ENCODE measurements around the gene SPATA18. TPM values are rescaled to one million over a fixed set of nuclear protein-coding genes. Genes with fewer than 3 reads are reported as not detected.

Gene SPATA18
- total RNA-seq, 1 donor from 2014 or later = 15.2 TPM

DNA sequence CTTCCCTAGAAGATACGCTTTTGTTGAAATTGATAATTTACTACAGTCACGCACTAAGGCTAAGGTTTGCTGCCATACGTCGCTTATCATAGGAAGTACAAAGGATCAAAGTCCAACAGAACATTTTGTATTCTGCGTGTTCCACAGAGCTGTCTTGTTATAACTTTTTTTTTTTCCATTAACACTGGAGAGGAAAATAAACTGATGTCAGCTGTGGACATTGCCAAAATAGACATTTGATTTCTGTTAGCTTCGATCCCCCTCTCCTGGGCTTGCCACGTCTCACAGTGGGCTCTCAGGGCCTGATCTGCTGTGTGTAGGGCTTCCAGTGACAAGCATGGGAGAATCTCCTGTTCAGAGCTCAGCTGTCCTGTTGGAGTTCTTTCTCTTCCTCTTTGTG, 93.3 kb downstream of the SPATA18 start:
- H3K27me3 ChIP-seq = no peaks in the 10 kb centered on the region
- DNase-seq (ENCODE audit: extremely low spot score in 2 of 2) = no peak
- H3K36me3 ChIP-seq = no peaks in the 10 kb centered on the region
- intact Hi-C loops (cut with DNase I) = no loop called here
- peaks cover 7% of the 10 kb centered on the region for H3K4me1 ChIP-seq
- TF ChIP-seq POLR2AphosphoS5 (IDR thresholded peaks at IDR 0.05; ENCODE audit: insufficient read depth in 1 of 2, low read depth in 1 of 2) = no peak
- no peak for TF ChIP-seq POLR2A (IDR thresholded peaks at IDR 0.05)
- TF ChIP-seq, protein P1, sequence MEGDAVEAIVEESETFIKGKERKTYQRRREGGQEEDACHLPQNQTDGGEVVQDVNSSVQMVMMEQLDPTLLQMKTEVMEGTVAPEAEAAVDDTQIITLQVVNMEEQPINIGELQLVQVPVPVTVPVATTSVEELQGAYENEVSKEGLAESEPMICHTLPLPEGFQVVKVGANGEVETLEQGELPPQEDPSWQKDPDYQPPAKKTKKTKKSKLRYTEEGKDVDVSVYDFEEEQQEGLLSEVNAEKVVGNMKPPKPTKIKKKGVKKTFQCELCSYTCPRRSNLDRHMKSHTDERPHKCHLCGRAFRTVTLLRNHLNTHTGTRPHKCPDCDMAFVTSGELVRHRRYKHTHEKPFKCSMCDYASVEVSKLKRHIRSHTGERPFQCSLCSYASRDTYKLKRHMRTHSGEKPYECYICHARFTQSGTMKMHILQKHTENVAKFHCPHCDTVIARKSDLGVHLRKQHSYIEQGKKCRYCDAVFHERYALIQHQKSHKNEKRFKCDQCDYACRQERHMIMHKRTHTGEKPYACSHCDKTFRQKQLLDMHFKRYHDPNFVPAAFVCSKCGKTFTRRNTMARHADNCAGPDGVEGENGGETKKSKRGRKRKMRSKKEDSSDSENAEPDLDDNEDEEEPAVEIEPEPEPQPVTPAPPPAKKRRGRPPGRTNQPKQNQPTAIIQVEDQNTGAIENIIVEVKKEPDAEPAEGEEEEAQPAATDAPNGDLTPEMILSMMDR (IDR thresholded peaks at IDR 0.05) = no peak
- no peak overlapping the region for H3K4me3 ChIP-seq
- H3K9me3 ChIP-seq = no peaks in the 10 kb centered on the region
- no peak overlapping the region for H3K27ac ChIP-seq

Other genes with a start within 250 kb of the SPATA18 start
- gene DCUN1D4, start 208.2 kb upstream of the SPATA18 start, total RNA-seq = 47.4 TPM
- gene LRRC66, start 30.9 kb upstream of the SPATA18 start, total RNA-seq = 1.2 TPM
- gene SGCB, start 13.0 kb upstream of the SPATA18 start, total RNA-seq = 26.5 TPM